HG03108 (cell line): ENCODE data around the gene LRIF1.
"Not testable (repeated sequence)": the region's sequence is repeated elsewhere in the genome, so short reads cannot be mapped to it uniquely, and the experiment has no call there.

ENCODE experiments used
- ATAC-seq: cut with Tn5 transposase; IDR thresholded peaks from one replicate; pipeline ENCODE4 v1.9.1; 2021; ENCODE audit warnings: moderate library complexity; ENCODE audit not compliant: unreplicated experiment

LRIF1 gene, protein sequence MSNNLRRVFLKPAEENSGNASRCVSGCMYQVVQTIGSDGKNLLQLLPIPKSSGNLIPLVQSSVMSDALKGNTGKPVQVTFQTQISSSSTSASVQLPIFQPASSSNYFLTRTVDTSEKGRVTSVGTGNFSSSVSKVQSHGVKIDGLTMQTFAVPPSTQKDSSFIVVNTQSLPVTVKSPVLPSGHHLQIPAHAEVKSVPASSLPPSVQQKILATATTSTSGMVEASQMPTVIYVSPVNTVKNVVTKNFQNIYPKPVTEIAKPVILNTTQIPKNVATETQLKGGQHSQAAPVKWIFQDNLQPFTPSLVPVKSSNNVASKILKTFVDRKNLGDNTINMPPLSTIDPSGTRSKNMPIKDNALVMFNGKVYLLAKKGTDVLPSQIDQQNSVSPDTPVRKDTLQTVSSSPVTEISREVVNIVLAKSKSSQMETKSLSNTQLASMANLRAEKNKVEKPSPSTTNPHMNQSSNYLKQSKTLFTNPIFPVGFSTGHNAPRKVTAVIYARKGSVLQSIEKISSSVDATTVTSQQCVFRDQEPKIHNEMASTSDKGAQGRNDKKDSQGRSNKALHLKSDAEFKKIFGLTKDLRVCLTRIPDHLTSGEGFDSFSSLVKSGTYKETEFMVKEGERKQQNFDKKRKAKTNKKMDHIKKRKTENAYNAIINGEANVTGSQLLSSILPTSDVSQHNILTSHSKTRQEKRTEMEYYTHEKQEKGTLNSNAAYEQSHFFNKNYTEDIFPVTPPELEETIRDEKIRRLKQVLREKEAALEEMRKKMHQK

GRCh38 chr1:110963691-110964454, at the start of gene LRIF1:
LRIF1 (minus strand) TSS chr1:110963922; CDS start chr1:110963688, 234 bp downstream.
- peak; percentile 97 for ATAC-seq

- ATAC-seq, result no peak
Observed at GRCh38 chr1:111008031-111008430, 44.3 kb upstream of the LRIF1 start.

- ATAC-seq, result no peak
Observed at GRCh38 chr1:111006556-111006955, 42.8 kb upstream of the LRIF1 start.

- ATAC-seq, result not testable (repeated sequence)
Observed at GRCh38 chr1:110999607-111000006, 35.9 kb upstream of the LRIF1 start.

DNA sequence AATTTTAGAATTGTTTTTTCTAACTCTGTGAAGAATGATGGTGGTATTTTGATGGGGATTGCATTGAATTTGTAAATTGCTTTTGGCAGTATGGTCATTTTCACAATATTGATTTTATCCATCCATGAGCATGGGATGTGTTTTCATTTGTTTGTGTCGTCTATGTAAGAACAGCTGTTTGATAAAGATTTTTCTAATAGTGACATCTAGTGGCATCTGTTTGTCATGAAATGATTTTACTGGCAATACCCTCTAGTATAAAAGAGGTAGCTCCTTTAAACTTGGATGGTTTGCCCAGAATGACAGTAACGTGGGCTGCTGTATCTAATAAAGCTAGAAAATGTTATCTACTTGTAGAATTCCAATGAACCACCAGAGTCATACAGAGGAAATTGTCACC, 28.6 kb upstream of the LRIF1 start:
- not testable (repeated sequence) for ATAC-seq

- not testable (repeated sequence) for ATAC-seq
Observed at GRCh38 chr1:110991295-110991694, 27.6 kb upstream of the LRIF1 start.

- no peak for ATAC-seq
Observed at GRCh38 chr1:110990541-110990940, 26.8 kb upstream of the LRIF1 start.

DNA sequence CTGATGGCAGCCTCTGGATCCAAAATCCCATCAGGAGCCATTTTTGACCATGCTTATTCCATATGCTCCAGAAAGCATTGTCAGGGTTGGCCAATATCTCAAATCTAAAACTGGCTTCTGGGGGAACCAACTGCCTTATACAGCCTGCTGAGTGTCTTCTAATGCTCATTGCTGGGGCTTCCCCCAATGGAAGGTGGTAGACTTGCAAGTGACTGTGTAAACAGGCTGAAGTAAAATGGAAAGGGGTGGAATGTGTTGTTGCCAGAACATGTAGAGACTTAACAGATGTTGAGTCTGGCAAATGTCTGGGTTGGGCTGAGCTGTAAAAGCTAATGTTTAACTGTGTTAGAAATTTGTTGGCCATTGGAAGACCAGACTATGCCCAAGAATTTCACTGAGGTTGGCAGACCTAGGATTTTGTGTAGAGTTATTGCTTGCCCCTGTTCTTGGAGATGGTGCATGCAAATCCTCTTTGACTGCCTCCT, 22.7 kb upstream of the LRIF1 start:
- ATAC-seq, result no peak

GRCh38 chr1:110982320-110982719, 18.6 kb upstream of the LRIF1 start:
- no peak for ATAC-seq

- ATAC-seq, result no peak
Observed at GRCh38 chr1:110979154-110979553, 15.4 kb upstream of the LRIF1 start.

GRCh38 chr1:110976089-110976488, 12.4 kb upstream of the LRIF1 start:
- ATAC-seq, result no peak

- no peak for ATAC-seq
Observed at GRCh38 chr1:110975265-110975664, 11.5 kb upstream of the LRIF1 start.

DNA sequence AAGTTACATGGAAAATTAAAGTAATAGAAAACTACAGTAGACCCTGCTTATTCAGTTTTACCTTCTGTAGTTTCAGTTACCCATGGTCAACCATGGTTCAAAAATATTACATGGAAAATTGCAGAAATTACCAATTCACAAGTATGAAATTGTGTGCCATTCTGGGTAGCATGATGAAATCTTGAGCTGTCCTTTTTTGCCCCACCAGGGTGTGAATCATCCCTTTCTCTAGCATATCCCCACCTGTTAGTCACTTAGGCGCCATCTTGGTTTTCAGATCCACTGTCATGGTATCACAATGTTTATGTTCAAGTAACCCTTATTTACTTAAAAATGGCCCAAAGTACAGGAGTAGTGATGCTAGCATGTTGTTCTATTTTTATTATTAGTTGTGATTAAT, 3.5 kb upstream of the LRIF1 start:
- ATAC-seq, result no peak

DNA sequence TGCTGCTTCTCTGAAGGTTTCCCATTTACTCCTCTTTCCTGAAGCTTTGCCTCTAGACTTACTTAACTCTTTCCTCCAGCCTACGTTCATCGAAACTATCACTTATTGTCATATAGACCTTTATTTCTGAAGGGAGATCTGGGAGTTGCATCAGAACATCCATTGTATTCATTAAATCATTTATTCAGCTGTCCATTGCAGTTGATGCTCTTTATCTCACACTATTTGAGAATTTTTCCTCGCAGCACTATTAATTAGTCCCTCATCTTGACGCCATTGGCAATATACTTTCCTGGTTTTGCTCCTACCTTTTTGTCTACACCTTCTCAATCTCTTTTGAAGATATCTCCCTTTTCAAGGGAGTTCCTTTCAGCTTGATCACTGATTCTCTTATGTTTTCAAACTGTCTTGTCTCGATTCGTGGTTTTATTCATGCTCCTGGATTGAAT, 757 bp upstream of the LRIF1 start:
- ATAC-seq, result no peak

DNA sequence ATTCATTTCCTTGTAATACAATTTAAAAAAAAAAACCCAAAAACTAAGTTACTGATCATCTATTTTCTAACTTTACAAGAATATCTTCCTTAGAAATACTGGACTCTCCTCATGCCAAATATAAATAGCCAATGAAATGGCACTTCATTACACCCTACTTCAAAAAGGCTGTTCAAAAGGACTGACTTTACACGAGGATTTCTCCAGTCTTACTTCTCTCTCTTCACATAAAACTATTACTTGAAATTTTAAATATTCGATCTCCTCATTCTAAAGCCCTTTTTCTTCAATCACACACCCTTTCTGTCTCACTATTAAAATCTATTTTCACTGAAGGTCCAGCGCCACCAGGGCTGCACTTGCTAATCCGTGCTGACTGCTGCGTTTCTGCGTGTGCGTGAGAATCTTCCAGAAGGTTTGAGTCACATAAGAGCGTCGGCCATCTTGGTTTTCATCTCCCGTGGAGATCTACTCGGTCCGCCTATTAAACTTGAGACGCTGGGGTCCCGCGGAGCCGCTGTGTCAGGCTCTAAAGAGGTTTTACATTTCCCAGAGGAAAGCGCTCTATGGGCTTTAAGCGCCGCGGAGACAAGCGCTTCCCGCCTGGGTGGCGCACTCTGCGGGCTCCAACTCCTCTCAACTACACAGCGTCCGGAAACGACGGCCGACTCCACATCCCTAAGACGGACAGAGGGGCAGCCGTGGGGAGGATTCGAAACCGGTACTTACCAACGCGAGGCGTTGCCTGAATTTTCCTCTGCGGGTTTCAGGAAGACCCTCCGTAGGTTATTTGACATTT, 631 bp downstream of the LRIF1 start:
- peak; percentile 27 for ATAC-seq

GRCh38 chr1:110961902-110962301, 1.8 kb downstream of the LRIF1 start:
- no peak for ATAC-seq

DNA sequence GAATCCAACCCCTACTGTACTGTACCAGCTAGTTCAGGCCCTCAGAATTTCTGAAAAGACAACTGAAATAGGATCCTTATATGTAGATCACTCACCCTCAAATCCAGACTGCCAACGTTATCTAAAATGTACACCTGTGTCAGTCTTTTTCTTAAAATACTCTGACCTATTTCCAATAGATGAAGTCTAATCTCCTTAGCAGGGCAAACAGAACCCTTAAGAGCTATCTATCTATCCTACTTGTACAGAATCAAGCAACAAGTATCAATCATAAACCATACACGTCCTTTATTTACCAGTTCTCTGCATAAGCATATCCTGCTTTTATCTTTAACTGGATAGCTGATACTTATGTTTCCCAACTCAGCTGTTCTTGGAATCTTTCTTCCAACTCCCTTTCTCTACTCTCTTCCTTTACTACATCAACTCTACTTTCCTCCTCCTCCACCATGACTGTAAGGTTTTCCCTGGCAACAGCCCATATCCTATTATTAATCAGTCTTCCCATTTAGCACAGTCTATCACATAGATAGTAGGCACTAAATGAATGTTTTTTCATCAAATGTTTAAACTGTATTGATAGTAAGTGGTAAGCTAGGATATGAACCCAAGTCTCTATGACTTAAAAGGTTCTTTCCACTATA, 2.8 kb downstream of the LRIF1 start:
- ATAC-seq, result no peak

GRCh38 chr1:110957798-110958197, 5.9 kb downstream of the LRIF1 start:
- ATAC-seq, result no peak

DNA sequence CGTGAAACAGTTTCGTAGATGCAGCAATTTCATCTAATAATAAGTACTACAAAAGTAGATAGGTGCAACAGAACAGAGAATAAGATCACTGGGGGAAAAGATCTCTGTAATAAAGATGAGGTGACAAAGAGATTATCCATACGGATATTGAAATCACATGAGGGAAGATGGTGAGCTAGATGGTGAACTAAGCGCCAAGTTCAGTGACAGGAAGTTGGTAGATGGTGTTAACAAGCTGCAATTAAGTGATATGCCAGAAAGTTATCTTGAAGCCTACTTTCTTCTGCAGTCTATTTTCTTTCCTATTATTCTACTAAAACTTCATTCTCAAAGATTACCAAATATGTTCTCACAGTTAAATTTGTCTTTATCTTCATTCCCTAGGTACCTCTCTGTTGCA, 7.1 kb downstream of the LRIF1 start:
- ATAC-seq, result no peak

DNA sequence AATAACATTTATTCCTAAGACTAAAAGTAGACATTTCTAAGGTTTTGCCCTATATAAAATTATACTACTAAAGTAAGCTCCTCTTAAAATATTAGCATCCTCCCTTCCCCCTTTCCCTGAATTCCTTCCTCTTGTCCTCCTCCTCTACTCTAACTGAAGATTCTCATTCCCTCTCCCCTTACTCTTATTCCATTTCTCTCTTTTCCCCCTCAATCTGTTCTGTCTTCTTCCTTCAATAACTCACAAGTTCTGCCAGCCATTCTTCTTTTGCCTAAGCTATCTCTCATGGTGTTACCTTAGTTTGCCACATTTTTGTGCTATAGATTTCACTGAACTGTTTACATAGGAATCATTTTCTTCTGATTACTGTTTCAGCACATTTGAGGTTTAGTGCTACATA, 10.7 kb downstream of the LRIF1 start:
- ATAC-seq, result no peak
